ENCODE results near the gene COPG1. TPM values are rescaled to one million over a fixed set of nuclear protein-coding genes. Genes with fewer than 3 reads are reported as not detected.

COPG1 gene
- polyA plus RNA-seq, 3 donors, result 59.9 to 94.5 (median 60.2) TPM

GRCh38 chr3:129313665-129314385 lies 64.4 kb downstream of the COPG1 start:
- DNase-seq, result no peak
- Mint-ChIP-seq H3K4me1 (peaks cover 47% of the 10 kb centered on the region), H3K9me3 (peaks cover 0 to 2% (median 0%) of the 10 kb centered on the region in 7 donors), H3K4me3 (peak overlapping the region; percentile 96 to 97), H3K27me3 (ENCODE audit: low read depth in 3 of 3) (peaks cover 1 to 14% (median 2%) of the 10 kb centered on the region in 3 donors), H3K36me3 (no peaks in the 10 kb centered on the region), H3K27ac (peak overlapping the region in 5 of 7 donors; percentile 30 to 82 (median 71))
- Histone ChIP-seq H2AFZ (ENCODE audit: insufficient read depth, low read depth, low read length, poor library complexity, severe bottlenecking) (no peak overlapping the region), H4K20me1 (ENCODE audit: insufficient read depth, low read length) (peaks cover 41% of the 10 kb centered on the region), H3K9me3 (replicated peaks in 1 of 2; ENCODE audit: control insufficient read depth in 1 of 2, insufficient read depth in 1 of 2, low read length in 2 of 2) (no peaks in the 10 kb centered on the region), H3K27me3 (ENCODE audit: control insufficient read depth in 2 of 2, insufficient read depth in 2 of 2, low read length in 2 of 2) (no peaks in the 10 kb centered on the region), H3K9ac (ENCODE audit: insufficient read depth, low read length, poor library complexity, severe bottlenecking) (peak overlapping the region; percentile 79), H3K79me2 (ENCODE audit: insufficient read depth, low read length) (peaks cover 20% of the 10 kb centered on the region), H3K36me3 (replicated peaks in 1 of 2; ENCODE audit: control insufficient read depth in 1 of 2, insufficient read depth in 2 of 2, low read length in 2 of 2) (no peaks in the 10 kb centered on the region), H3K27ac (ENCODE audit: low read depth in 1 of 2, low read length in 2 of 2) (peak overlapping the region; percentile 40 to 78), H3K4me3 (replicated peaks in 1 of 3; ENCODE audit: low read depth in 2 of 3, low read length in 3 of 3) (peak overlapping the region; percentile 79 to 93 (median 80)), H3K4me2 (replicated peaks; ENCODE audit: extremely low read depth, low read length, poor library complexity, severe bottlenecking) (peak overlapping the region; percentile 90), H3K4me1 (ENCODE audit: control insufficient read depth in 1 of 2, insufficient read depth in 2 of 2, low read length in 2 of 2) (peaks cover 35 to 47% of the 10 kb centered on the region in 2 donors)
- WGBS (ENCODE audit: insufficient coverage), result 14% methylated on average over 6 of the region's 7 CpGs
- intact Hi-C loops (cut with micrococcal nuclease), result loop anchor here (5.0 to 10.0 kb wide), 2 partner anchors 37 to 339 kb away; partner anchors contain the start of gene HMCES (in 1 of the 2)
- TF ChIP-seq CTCF (IDR thresholded peaks at IDR 0.05), result no peak

GRCh38 chr3:129314386-129315222 lies 65.2 kb downstream of the COPG1 start:
- Histone ChIP-seq H3K79me2 (ENCODE audit: insufficient read depth, low read length) (peaks cover 20% of the 10 kb centered on the region), H3K27me3 (ENCODE audit: control insufficient read depth in 2 of 2, insufficient read depth in 2 of 2, low read length in 2 of 2) (no peaks in the 10 kb centered on the region), H3K9me3 (replicated peaks in 1 of 2; ENCODE audit: control insufficient read depth in 1 of 2, insufficient read depth in 1 of 2, low read length in 2 of 2) (no peaks in the 10 kb centered on the region), H3K4me1 (ENCODE audit: control insufficient read depth in 1 of 2, insufficient read depth in 2 of 2, low read length in 2 of 2) (peaks cover 35 to 45% of the 10 kb centered on the region in 2 donors), H3K4me3 (replicated peaks in 1 of 3; ENCODE audit: low read depth in 2 of 3, low read length in 3 of 3) (peak overlapping the region; percentile 79 to 93 (median 80)), H3K27ac (ENCODE audit: low read depth in 1 of 2, low read length in 2 of 2) (peak overlapping the region; percentile 58 to 78), H4K20me1 (ENCODE audit: insufficient read depth, low read length) (peaks cover 41% of the 10 kb centered on the region), H3K4me2 (replicated peaks; ENCODE audit: extremely low read depth, low read length, poor library complexity, severe bottlenecking) (peak overlapping the region; percentile 90), H3K36me3 (replicated peaks in 1 of 2; ENCODE audit: control insufficient read depth in 1 of 2, insufficient read depth in 2 of 2, low read length in 2 of 2) (no peaks in the 10 kb centered on the region), H2AFZ (ENCODE audit: insufficient read depth, low read depth, low read length, poor library complexity, severe bottlenecking) (peak overlapping the region; percentile 42), H3K9ac (ENCODE audit: insufficient read depth, low read length, poor library complexity, severe bottlenecking) (peak overlapping the region; percentile 79)
- Mint-ChIP-seq H3K27ac (peak overlapping the region in 6 of 7 donors; percentile 19 to 82 (median 66)), H3K36me3 (no peaks in the 10 kb centered on the region), H3K9me3 (peaks cover 0 to 2% (median 0%) of the 10 kb centered on the region in 7 donors), H3K4me3 (peak overlapping the region; percentile 96 to 97), H3K4me1 (peaks cover 45% of the 10 kb centered on the region), H3K27me3 (ENCODE audit: low read depth in 3 of 3) (peaks cover 1 to 14% (median 2%) of the 10 kb centered on the region in 3 donors)
- peak; percentile 45 to 70 (median 69) for DNase-seq
- TF ChIP-seq CTCF (IDR thresholded peaks at IDR 0.05), result no peak
- under 1% methylated on average over 42 of the region's 53 CpGs for WGBS (ENCODE audit: insufficient coverage)
- intact Hi-C loops (cut with micrococcal nuclease), result loop anchor here (5.0 to 10.0 kb wide), 2 partner anchors 37 to 340 kb away; partner anchors contain the start of gene HMCES (in 1 of the 2)
